GM12878 (cell line): ENCODE results near the gene C1orf35. TPM values are rescaled to one million over a fixed set of nuclear protein-coding genes. Genes with fewer than 3 reads are reported as not detected.

Source experiments
- ATAC-seq: fragments of 200-7000 bp; cut with Tn5 transposase; 3 replicates; pipeline ENCODE4 v1.9.1; 2020; ENCODE audit warnings: mild to moderate bottlenecking, moderate library complexity
- BruUV-seq: library from RNA; stranded (reverse); fragments of 400-500 nt; replicated peaks from 2 replicates; lab custom pipeline; 2021; lab: Mats Ljungman, UMichigan
- CTCF ChIA-PET: fragments of 300-600 bp; sonication (Branson Sonifier 250); formaldehyde crosslinking; extraction: SDS; loops from one replicate; lab custom pipeline; 2021; ENCODE audit warnings: inconsistent platforms; lab: Yijun Ruan, JAX
- POLR2A ChIA-PET: fragments of 350-600 bp; formaldehyde crosslinking; extraction: SDS; loops from one replicate; lab custom pipeline; 2021; ENCODE audit warnings: inconsistent platforms; lab: Charles Lee
- RAD21 ChIA-PET: fragments of 300-600 bp; sonication (Branson Sonifier 250); formaldehyde crosslinking; loops from one replicate; lab custom pipeline; 2023; ENCODE audit warnings: antibody characterized with exemption; ENCODE audit not compliant: unreplicated experiment; lab: Charles Lee
- SMC1A ChIA-PET: fragments of 300-600 bp; sonication (Branson Sonifier 250); formaldehyde crosslinking; loops from one replicate; lab custom pipeline; 2023; ENCODE audit not compliant: unreplicated experiment, uncharacterized antibody; lab: Charles Lee
- DNase-seq: peaks from one replicate; pipeline ENCODE4 v3.0.0-alpha.2; 2011; ENCODE audit warnings: low read depth, low spot score
- FAIRE-seq: peaks from 3 replicates; lab custom pipeline; 2011; peaks lifted over from hg19 to GRCh38; lab: Jason Lieb, UNC
- H2AFZ ChIP-seq: 2 replicates; pipeline ENCODE4 v1.6.0; 2011; ENCODE audit warnings: low read depth, low read length, control low read depth; ENCODE audit not compliant: control insufficient read depth
- H3K27ac ChIP-seq: 2 replicates; pipeline ENCODE4 v1.5.1; 2011; ENCODE audit warnings: control low read depth; ENCODE audit not compliant: control insufficient read depth, insufficient read depth
- H3K27me3 ChIP-seq, 2 experiments: replicated peaks in 1 of 2; 2 replicates each; pipeline versions ENCODE4 v1.6.0 to v1.6.1; 2011; ENCODE audit warnings: low read length in 1 of 2; ENCODE audit not compliant: control insufficient read depth in 2 of 2, insufficient read depth in 2 of 2
- H3K36me3 ChIP-seq, 2 experiments: 2 replicates each; pipeline ENCODE4 v1.5.1; 2011; ENCODE audit warnings: low read length in 1 of 2; ENCODE audit not compliant: control insufficient read depth in 2 of 2, insufficient read depth in 2 of 2
- H3K4me1 ChIP-seq: 2 replicates; pipeline ENCODE4 v1.6.1; 2011; ENCODE audit warnings: mild to moderate bottlenecking, low read length, moderate library complexity, mixed read lengths; ENCODE audit not compliant: control insufficient read depth, insufficient read depth
- H3K4me2 ChIP-seq: 2 replicates; pipeline ENCODE4 v1.6.0; 2011; ENCODE audit warnings: control low read depth; ENCODE audit not compliant: control insufficient read depth, insufficient read depth
- H3K4me3 ChIP-seq: fragments of 200-600 bp; sonication (generic); 2 replicates; pipeline ENCODE4 v1.5.1; 2016
- H3K79me2 ChIP-seq: 2 replicates; pipeline ENCODE4 v1.6.0; 2011; ENCODE audit warnings: low read length; ENCODE audit not compliant: control insufficient read depth, insufficient read depth
- H3K9ac ChIP-seq: 2 replicates; pipeline ENCODE4 v1.8.0; 2011; ENCODE audit warnings: low read length, control low read depth, mixed read lengths; ENCODE audit not compliant: control insufficient read depth, insufficient read depth
- H3K9me3 ChIP-seq: replicated peaks from 3 replicates; pipeline ENCODE4 v1.5.1; 2011; ENCODE audit warnings: mild to moderate bottlenecking, low read length; ENCODE audit not compliant: control insufficient read depth, insufficient read depth
- H4K20me1 ChIP-seq: 2 replicates; pipeline ENCODE4 v1.6.0; 2011; ENCODE audit not compliant: control insufficient read depth, insufficient read depth
- CBFB ChIP-seq: IDR thresholded peaks from 2 replicates; pipeline ENCODE4 v1.6.1; 2016; ENCODE audit warnings: antibody characterized with exemption, low read depth
- CHD2 ChIP-seq: IDR thresholded peaks from 2 replicates; pipeline ENCODE4 v1.6.1; 2011; ENCODE audit warnings: low read depth, low read length, improper control_type of control experiment, borderline replicate concordance
- EZH2 ChIP-seq: IDR thresholded peaks from 2 replicates; pipeline ENCODE4 v1.6.1; 2012; ENCODE audit warnings: low read depth, mild to moderate bottlenecking, control low read depth, inconsistent platforms, low read length, borderline replicate concordance; ENCODE audit not compliant: control insufficient read depth
- HDAC6 ChIP-seq: fragments of 200-600 bp; sonication (generic); IDR thresholded peaks from one replicate; pipeline ENCODE4 v1.8.0; 2017; ENCODE audit warnings: antibody characterized with exemption; ENCODE audit not compliant: unreplicated experiment
- IKZF2 ChIP-seq, 2 experiments: fragments of 450-650 bp; IDR thresholded peaks; 2 replicates each; pipeline ENCODE4 v1.6.1; 2017; ENCODE audit warnings: mild to moderate bottlenecking in 2 of 2, moderate library complexity in 2 of 2
- MYB ChIP-seq: fragments of 150-350 bp; IDR thresholded peaks from 2 replicates; pipeline ENCODE4 v1.6.1; 2014; ENCODE audit warnings: mild to moderate bottlenecking, low read depth, low read length, borderline replicate concordance
- NBN ChIP-seq: fragments of 450-650 bp; IDR thresholded peaks from 2 replicates; pipeline ENCODE4 v1.6.1; 2016
- NR2C1 ChIP-seq: fragments of 450-650 bp; IDR thresholded peaks from 2 replicates; pipeline ENCODE4 v1.6.1; 2017; ENCODE audit warnings: antibody characterized with exemption, mild to moderate bottlenecking, moderate library complexity
- POLR2A ChIP-seq: IDR thresholded peaks from 2 replicates; pipeline ENCODE4 v1.6.1; 2011; ENCODE audit warnings: low read depth, mild to moderate bottlenecking, low read length
- RFX5 ChIP-seq: IDR thresholded peaks from 2 replicates; pipeline ENCODE4 v1.6.1; 2011; ENCODE audit warnings: low read depth, low read length, improper control_type of control experiment
- SPI1 ChIP-seq: IDR thresholded peaks from 2 replicates; pipeline ENCODE4 v1.6.1; 2011; ENCODE audit warnings: low read depth, mild to moderate bottlenecking, low read length, moderate library complexity, borderline replicate concordance; ENCODE audit not compliant: insufficient read depth
- STAT3 ChIP-seq: IDR thresholded peaks from 2 replicates; pipeline ENCODE4 v1.6.1; 2011; ENCODE audit warnings: low read depth, low read length, improper control_type of control experiment
- SUZ12 ChIP-seq: fragments of 200-600 bp; sonication (generic); IDR thresholded peaks from one replicate; pipeline ENCODE4 v1.6.1; 2018; ENCODE audit warnings: antibody characterized with exemption, mild to moderate bottlenecking; ENCODE audit not compliant: unreplicated experiment
- YBX1 ChIP-seq: fragments of 450-650 bp; IDR thresholded peaks from 2 replicates; pipeline ENCODE4 v1.6.1; 2016; ENCODE audit warnings: antibody characterized with exemption
- WGBS: methylation state at CpG from one replicate; pipeline ENCODE4 v1.1.6; 2016; ENCODE audit warnings: low lambda C conversion rate; ENCODE audit not compliant: insufficient replicate concordance, insufficient coverage; ENCODE audit errors: missing lambda C conversion rate; 5-methylcytosine and 5-hydroxymethylcytosine counted together
- in situ Hi-C: fragments of 300-500 bp; cut with MboI; formaldehyde crosslinking; loops from 9 replicates; pipeline ENCODE4 v1.14.3; 2018; ENCODE audit warnings: mixed read lengths
- intact Hi-C: fragments of 100-400 bp; cut with micrococcal nuclease; formaldehyde crosslinking; loops from one replicate; pipeline ENCODE4 v1.14.2; 2022; ENCODE audit not compliant: unreplicated experiment
- polyA plus RNA-seq, 11 experiments: library from polyadenylated mRNA; depleted of rRNA in 4 of 11; unstranded in 6 of 11; stranded (reverse) in 5 of 11; fragments of >200 nt; fragmentation: Nextera tagmentation in 4 of 11; fragmentation: Illumina TruSeq in 1 of 11; extraction: Ambion mirVana in 4 of 11; extraction: Trizol in 1 of 11; gene quantifications; 1 replicate in 1 of 11; 2 replicates in 10 of 11; pipeline versions ENCODE4 v1.2.1 to v1.2.3, GENCODE V29; 2011 to 2016; ENCODE audit warnings: inconsistent platforms in 2 of 11, missing spikeins in 2 of 11, low read depth in 1 of 11
- total RNA-seq, 4 experiments: library from RNA; depleted of rRNA in 3 of 4; stranded (reverse); fragments of >200 nt in 3 of 4; fragmentation: Illumina TruSeq in 1 of 4; extraction: Trizol in 1 of 4; gene quantifications; 2 replicates each; pipeline versions ENCODE4 v1.2.1 to v1.2.3, GENCODE V29; 2013 to 2021
- TF ChIP-seq, protein P1 (sequence below): fragments of 450-650 bp; IDR thresholded peaks from 2 replicates; pipeline ENCODE4 v1.6.1; 2017; ENCODE audit warnings: mild to moderate bottlenecking, moderate library complexity
- TF ChIP-seq, protein P2 (sequence below): fragments of 450-650 bp; conservative IDR thresholded peaks from 2 replicates; pipeline ENCODE4 v1.6.1; 2017; ENCODE audit warnings: mild to moderate bottlenecking, moderate library complexity
- TF ChIP-seq, protein P3 (sequence below): IDR thresholded peaks from 2 replicates; pipeline ENCODE4 v1.6.1; 2012; ENCODE audit warnings: mild to moderate bottlenecking, low read depth, low read length

Gene C1orf35
- total and polyA plus RNA-seq, 10 of the 15 experiments (the other 5 are each of a cell fraction or from before 2014, with no cell fraction given): 2.5 to 27.0 (median 10.6) TPM

DNA sequence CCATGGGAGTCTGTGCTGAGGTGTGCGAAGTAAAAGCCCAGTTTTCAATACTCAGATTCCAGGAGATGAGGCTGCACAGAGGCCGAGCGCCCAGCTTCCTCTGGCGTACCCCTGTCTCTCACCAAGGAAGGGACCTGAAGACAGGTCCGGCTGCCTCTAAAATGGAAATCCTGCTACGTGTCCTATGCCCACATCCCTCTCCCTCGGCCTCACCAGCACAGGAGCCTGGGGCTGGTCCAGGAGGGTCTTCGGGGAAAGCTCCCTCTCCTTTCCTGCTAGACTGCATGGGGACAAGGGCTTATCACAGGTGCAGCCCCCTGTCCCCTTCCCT lies 5.6 kb upstream of the C1orf35 start:
- H4K20me1 ChIP-seq: no peaks in the 10 kb centered on the region
- ChIA-PET SMC1A (no interaction called here), CTCF (no interaction called here), POLR2A (interaction anchor here (2.1 kb wide), 1 partner anchor 58 kb away, joined by 7 read pairs; the partner anchor contains the start of gene IBA57), RAD21 (no interaction called here)
- FAIRE-seq: no peak
- peaks cover 14% of the 10 kb centered on the region for H3K79me2 ChIP-seq
- H3K4me1 ChIP-seq: peaks cover 17% of the 10 kb centered on the region
- no peaks in the 10 kb centered on the region for H3K27me3 ChIP-seq
- ATAC-seq: no peak
- peak overlapping the region; percentile 89 for H3K4me2 ChIP-seq
- peaks cover 4 to 5% of the 10 kb centered on the region in 2 experiments; a peak in 3 of 4 replicates for H3K36me3 ChIP-seq
- H2AFZ ChIP-seq: peak overlapping the region; percentile 96
- peak overlapping the region; percentile 93 for H3K4me3 ChIP-seq
- WGBS: 0% methylated on average over 8 of the region's 8 CpGs
- H3K27ac ChIP-seq: peak overlapping the region; percentile 70
- peak overlapping the region; percentile 85 for H3K9ac ChIP-seq
- BruUV-seq: TSS peak; percentile 86
- in situ Hi-C loops (no loop called here), intact Hi-C loops (loop anchor here (2.0 kb wide), 1 partner anchor 32 kb away; the partner anchor contains the start of gene GUK1)
- H3K9me3 ChIP-seq: no peaks in the 10 kb centered on the region
- DNase-seq: no peak
- TF ChIP-seq, protein P1, sequence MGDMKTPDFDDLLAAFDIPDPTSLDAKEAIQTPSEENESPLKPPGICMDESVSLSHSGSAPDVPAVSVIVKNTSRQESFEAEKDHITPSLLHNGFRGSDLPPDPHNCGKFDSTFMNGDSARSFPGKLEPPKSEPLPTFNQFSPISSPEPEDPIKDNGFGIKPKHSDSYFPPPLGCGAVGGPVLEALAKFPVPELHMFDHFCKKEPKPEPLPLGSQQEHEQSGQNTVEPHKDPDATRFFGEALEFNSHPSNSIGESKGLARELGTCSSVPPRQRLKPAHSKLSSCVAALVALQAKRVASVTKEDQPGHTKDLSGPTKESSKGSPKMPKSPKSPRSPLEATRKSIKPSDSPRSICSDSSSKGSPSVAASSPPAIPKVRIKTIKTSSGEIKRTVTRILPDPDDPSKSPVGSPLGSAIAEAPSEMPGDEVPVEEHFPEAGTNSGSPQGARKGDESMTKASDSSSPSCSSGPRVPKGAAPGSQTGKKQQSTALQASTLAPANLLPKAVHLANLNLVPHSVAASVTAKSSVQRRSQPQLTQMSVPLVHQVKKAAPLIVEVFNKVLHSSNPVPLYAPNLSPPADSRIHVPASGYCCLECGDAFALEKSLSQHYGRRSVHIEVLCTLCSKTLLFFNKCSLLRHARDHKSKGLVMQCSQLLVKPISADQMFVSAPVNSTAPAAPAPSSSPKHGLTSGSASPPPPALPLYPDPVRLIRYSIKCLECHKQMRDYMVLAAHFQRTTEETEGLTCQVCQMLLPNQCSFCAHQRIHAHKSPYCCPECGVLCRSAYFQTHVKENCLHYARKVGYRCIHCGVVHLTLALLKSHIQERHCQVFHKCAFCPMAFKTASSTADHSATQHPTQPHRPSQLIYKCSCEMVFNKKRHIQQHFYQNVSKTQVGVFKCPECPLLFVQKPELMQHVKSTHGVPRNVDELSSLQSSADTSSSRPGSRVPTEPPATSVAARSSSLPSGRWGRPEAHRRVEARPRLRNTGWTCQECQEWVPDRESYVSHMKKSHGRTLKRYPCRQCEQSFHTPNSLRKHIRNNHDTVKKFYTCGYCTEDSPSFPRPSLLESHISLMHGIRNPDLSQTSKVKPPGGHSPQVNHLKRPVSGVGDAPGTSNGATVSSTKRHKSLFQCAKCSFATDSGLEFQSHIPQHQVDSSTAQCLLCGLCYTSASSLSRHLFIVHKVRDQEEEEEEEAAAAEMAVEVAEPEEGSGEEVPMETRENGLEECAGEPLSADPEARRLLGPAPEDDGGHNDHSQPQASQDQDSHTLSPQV: no peak
- TF ChIP-seq YBX1 (no peak), CHD2 (no peak), NR2C1 (no peak), MYB (no peak), IKZF2 (IDR thresholded peaks at IDR 0.05) (no peak), HDAC6 (no peak), EZH2 (no peak), STAT3 (no peak), RFX5 (no peak), SUZ12 (no peak), NBN (no peak), CBFB (no peak), SPI1 (no peak), POLR2A (no peak)
- TF ChIP-seq, protein P2, sequence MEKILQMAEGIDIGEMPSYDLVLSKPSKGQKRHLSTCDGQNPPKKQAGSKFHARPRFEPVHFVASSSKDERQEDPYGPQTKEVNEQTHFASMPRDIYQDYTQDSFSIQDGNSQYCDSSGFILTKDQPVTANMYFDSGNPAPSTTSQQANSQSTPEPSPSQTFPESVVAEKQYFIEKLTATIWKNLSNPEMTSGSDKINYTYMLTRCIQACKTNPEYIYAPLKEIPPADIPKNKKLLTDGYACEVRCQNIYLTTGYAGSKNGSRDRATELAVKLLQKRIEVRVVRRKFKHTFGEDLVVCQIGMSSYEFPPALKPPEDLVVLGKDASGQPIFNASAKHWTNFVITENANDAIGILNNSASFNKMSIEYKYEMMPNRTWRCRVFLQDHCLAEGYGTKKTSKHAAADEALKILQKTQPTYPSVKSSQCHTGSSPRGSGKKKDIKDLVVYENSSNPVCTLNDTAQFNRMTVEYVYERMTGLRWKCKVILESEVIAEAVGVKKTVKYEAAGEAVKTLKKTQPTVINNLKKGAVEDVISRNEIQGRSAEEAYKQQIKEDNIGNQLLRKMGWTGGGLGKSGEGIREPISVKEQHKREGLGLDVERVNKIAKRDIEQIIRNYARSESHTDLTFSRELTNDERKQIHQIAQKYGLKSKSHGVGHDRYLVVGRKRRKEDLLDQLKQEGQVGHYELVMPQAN: no peak
- TF ChIP-seq, protein P3, sequence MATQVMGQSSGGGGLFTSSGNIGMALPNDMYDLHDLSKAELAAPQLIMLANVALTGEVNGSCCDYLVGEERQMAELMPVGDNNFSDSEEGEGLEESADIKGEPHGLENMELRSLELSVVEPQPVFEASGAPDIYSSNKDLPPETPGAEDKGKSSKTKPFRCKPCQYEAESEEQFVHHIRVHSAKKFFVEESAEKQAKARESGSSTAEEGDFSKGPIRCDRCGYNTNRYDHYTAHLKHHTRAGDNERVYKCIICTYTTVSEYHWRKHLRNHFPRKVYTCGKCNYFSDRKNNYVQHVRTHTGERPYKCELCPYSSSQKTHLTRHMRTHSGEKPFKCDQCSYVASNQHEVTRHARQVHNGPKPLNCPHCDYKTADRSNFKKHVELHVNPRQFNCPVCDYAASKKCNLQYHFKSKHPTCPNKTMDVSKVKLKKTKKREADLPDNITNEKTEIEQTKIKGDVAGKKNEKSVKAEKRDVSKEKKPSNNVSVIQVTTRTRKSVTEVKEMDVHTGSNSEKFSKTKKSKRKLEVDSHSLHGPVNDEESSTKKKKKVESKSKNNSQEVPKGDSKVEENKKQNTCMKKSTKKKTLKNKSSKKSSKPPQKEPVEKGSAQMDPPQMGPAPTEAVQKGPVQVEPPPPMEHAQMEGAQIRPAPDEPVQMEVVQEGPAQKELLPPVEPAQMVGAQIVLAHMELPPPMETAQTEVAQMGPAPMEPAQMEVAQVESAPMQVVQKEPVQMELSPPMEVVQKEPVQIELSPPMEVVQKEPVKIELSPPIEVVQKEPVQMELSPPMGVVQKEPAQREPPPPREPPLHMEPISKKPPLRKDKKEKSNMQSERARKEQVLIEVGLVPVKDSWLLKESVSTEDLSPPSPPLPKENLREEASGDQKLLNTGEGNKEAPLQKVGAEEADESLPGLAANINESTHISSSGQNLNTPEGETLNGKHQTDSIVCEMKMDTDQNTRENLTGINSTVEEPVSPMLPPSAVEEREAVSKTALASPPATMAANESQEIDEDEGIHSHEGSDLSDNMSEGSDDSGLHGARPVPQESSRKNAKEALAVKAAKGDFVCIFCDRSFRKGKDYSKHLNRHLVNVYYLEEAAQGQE: no peak
